Measurements from ENCODE around the gene FRMD4B. TPM values are rescaled to one million over a fixed set of nuclear protein-coding genes. Genes with fewer than 3 reads are reported as not detected.

FRMD4B gene
- total RNA-seq, 1 donor from 2014 or later, result 29.4 TPM

DNA sequence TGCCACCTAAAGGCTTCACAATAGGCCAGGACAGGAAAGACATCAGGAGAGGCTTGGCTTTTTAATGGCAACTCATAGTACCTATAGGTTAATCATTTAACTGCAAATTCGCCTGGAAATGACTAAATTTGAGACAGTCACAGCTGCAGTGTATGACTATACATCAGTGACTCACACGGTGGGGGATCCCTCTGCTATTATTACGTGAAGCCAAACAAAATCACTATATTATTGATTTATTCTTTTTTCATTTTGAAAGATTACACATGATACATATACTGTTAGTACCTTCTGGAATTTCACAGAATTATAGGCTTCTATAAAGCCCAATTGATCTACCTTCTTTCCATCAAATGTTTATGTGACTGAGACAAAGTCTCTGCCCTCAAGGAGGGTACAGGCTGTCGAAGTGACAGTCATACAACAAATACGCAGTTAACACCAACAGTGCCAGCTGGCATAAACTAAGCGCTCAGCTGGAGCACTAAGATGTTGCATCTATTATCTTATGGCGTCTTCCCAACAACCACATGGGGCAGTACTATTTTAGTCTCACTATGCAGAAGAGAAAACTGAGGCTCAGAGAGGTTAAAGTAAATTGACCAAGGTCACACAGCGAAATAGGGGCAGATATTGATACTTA lies 181.5 kb downstream of the FRMD4B start:
- no peak for DNase-seq (ENCODE audit: low spot score)

DNA sequence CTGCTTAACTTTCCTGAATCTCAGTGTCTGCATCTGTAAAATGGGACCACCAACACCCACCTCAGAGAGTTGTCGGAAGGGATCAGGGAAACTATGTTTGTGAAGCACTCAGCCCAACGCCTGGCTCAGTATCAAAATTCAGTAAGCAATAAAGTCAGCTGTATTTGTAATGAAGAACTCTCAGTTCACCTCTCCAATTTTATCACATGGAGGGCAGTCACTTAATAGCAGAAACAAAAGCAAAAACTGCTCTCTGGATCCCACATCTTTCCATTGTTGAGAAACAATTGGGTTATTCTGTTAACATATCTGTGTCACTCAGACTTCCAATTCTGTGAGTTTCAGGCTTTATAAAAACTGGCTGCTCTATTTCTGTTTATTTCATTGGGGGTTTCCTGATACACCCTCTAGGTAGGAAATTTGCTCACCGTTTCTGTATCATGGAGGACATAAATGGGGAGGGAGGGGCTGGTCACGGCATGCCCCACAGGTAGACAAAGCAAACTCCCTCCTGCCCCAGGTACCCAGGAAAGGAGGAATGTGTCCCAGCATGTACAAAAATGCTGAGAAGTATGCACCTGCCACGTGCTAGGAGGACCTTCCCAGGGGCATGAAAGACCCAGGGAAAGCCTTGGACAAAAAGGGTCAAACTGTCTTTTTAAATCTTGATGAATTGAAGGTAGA lies 182.1 kb downstream of the FRMD4B start:
- no peak for DNase-seq (ENCODE audit: low spot score)

DNA sequence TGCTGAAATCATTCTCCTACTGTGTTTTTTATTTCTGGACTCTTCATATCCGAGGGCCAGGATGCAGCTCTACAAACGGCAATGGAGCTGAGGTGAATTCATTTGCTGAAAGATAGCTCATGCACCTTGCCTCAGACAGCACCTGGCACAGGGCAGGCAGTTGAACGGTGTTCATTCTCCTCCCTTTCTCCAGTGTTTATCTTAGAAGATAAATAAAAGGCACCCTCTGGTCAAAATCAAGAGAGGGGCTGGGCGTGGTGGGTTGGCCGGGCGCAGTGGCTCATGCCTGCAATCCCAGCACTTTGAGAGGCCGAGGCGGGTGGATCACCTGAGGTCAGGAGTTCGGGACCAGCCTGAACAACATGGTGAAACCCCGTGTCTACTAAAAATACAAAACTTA lies 184.2 kb downstream of the FRMD4B start:
- no peak for DNase-seq (ENCODE audit: low spot score)

DNA sequence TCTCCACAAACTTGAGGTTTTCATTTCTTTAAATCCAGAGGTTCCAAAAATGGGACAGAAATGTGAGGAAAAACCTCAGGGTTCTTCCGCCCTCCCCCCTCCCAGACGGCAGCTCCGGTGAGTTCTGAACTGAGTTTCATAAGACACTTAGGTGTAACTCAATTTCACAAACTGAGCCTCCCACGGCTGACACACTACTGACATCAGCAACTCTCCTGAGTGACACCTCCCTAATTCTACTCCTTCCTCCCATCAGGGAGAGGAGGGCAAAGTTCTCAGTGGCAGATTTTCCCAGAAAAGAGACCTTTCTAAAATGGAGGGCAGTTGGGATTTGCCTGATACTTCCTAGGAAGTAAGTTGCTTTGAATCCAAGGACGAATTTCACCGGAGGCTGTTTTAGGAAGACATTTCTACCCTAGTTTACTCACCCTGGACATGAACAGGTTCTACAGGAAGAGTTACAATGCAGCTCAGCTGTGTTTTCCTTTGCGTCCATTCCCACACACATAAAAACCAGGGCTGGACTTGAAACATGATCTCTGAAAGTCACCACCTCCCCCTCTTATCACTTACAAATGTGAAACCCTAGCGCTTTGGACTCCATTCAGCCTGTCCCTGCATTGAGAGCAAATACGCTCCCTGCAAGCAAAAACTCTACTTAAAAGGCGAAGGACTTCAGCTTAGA lies 185.4 kb downstream of the FRMD4B start:
- peak; percentile 84 for DNase-seq (ENCODE audit: low spot score)

DNA sequence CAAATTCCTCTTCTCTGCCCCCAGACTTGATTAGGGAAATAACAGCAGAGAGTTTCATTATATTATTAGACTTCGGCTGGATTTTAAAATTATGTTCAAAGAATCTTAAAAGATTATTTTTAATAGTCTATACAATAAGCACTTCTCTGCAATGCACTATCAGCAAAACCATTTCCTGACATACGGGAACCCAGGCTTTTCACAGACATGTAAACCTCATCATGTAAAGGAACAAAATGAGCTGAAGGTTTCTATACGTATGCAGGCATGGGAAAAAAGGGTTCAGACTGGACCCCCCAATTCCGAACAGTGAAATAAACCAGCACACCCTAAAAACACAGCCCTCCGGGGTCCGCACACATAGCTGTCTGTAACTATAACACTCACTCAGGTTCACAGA lies 185.9 kb downstream of the FRMD4B start:
- DNase-seq (ENCODE audit: low spot score), result no peak

DNA sequence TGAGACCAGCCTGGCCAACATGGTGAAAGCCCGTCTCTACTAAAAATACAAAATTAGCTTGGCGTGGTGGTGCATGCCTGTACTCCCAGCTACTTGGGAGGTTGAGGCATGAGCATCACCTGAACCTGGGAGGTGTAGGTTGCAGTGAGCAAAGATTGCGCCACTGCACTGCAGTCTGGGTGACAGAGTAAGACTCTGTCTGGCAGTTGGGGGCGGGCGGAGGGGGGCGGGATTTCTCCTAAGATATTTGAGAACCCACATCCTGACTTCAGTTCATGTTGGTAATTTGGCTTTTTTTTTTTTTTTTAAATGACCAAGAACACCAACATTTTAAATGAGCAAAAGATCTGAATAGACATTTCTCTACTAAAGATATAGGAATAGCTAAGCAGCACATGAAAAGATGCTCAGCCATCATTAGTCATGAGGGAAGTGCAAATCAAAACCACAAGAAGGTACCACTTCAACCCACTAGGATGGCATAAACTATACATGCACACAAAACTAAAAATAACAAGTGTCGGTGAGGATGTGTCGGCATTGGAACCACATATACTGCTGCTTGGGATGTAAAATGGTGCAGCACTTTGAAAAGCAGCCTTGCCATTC lies 187.9 kb downstream of the FRMD4B start:
- DNase-seq (ENCODE audit: low spot score), result no peak

DNA sequence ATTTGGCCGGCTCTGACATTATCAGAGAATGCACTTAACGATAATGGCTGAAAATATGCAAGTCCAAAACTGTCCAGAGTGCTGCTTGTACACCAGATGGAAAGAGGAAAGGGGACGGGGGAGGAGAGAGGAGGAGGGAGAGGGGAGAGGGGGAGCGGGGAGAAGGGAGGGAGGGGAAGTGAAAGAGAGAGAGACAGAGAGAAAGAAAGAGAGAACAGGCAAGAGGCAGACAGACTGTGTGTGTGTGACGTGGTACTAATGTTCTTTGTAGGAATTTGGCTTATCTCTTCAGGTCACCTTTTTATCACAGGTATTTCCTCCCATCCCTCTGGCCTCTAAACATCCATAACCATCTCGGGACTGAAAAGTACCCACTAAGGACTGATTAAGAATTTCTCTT lies 188.4 kb downstream of the FRMD4B start:
- no peak for DNase-seq (ENCODE audit: low spot score)

DNA sequence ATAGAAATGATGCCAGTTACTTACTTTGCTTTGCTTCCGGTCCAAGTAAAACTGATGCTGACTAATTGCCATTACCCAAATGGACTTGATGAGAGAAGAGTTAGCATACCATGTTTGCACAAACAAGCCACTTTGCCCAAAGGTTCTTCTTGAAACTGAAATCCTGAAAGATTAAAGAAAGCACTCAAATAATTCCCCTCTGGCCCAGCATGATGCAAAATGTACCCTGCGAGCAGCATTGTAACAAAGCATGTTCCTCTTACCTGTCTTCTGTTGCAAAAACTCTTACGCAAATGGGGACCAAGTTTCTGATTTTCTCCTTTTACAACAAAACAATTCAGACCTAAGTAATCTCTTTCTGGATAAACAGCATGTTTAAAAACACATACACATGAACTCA lies 189.0 kb downstream of the FRMD4B start:
- no peak for DNase-seq (ENCODE audit: low spot score)

DNA sequence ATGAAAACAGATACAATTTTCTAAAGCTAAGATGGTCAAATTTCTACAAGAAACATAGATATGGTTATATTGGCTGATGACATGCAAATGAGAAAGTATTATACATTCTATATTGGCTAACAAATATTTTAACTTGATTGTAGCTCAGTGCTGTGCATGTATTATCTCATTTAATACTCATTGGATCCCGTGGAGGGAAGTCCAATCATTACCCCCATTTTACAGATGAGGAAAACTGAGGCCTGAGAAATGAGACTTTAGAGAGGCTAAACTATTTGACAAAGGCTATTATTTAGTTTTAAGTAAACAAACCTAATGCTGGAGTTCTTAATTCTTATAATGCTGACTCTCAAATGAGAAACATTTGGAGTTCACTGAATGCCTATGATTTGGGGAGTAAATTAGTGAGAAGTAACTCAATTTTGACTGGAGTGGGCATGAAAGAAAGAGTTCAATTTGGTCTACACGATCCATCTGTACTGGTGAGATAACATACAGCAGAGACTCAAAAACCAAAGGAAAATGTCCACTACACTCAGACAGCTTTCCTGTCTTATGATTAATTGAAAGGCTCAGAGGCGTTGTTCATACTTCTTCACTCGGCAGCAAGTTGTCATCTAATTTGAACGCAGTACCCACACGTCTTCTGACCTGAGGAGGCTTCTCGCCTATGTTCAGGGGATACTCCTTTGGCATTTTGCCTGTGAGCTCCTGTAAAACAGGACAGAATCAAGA lies 191.3 kb downstream of the FRMD4B start:
- no peak for DNase-seq (ENCODE audit: low spot score)

DNA sequence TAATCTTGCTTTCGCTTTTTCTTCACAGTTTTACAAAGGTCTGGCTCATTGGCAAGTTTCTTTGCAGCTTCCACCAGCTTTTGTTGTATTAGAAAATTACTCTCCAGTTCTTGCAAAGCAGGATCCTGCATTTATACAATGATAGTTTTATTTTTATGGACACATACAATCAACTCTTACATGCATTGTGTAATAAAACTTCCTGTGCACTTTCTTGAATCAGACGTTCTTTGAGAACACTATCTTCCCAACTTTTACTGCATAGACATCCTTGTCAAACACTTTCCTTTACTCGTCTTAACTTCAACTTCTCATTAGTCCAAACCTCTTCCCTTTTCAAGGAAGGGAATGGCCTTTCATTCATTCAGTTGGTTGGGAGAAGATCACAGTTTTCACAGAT lies 192.1 kb downstream of the FRMD4B start:
- DNase-seq (ENCODE audit: low spot score), result no peak

DNA sequence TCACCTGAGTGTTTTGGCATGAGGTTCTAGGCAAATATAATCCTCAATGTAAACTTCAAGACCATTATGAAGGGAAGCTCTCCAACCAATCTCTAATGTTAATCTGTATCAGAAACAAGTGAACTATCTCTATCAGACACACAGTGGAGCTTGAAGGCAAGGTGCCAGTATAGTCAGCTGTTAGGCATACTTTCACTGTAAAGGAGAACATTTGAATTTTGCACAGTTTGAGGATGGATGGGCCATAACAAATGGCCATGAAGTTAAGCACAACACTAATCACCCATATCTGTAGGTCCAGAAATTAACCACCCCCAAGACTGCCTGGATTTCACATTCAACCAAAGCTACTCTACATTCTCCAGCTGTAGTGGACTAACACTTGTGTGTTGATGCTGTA lies 194.4 kb downstream of the FRMD4B start:
- DNase-seq (ENCODE audit: low spot score), result no peak

DNA sequence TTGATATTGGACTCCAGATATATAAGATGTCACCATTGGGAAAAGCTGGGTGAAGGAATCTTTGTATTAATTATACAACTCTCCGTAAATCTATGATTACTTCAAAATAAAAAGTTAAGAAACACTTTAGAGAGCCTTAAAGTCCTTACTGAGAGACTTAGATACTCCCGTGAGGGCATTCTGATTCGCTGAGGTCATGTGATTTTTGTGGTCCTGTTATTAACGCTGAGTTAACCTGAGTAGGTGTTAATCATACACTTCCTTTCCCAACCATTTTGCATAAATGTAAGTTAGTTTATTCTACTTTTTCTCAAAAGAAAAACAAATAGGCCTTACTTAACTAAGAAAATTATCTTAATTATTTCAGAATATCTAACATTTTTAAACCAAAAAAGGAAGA lies 196.4 kb downstream of the FRMD4B start:
- no peak for DNase-seq (ENCODE audit: low spot score)

DNA sequence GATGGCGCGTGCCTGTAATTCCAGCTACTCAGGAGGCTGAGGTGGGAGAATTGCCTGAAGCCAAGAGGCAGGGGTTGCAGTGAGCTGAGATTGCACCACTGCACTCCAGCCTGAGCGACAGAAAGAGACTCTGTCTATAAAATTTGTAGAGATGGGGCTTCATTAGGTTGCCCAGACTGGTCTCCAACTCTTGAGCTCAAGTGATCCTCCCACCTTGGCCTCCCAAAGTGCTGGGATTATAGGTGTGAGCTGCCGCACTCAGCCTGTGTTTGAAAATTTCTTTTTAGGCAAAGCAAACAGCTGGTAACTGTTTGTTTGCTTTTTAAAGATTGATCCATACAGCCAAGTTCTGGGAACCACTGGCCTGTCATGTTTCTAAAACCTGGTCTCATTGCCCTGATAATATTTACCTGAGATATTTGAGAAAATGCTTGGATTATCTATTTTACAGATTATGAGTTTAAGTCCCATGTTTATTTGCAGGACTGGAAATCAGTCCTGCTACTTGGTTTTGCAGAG lies 199.3 kb downstream of the FRMD4B start:
- no peak for DNase-seq (ENCODE audit: low spot score)

DNA sequence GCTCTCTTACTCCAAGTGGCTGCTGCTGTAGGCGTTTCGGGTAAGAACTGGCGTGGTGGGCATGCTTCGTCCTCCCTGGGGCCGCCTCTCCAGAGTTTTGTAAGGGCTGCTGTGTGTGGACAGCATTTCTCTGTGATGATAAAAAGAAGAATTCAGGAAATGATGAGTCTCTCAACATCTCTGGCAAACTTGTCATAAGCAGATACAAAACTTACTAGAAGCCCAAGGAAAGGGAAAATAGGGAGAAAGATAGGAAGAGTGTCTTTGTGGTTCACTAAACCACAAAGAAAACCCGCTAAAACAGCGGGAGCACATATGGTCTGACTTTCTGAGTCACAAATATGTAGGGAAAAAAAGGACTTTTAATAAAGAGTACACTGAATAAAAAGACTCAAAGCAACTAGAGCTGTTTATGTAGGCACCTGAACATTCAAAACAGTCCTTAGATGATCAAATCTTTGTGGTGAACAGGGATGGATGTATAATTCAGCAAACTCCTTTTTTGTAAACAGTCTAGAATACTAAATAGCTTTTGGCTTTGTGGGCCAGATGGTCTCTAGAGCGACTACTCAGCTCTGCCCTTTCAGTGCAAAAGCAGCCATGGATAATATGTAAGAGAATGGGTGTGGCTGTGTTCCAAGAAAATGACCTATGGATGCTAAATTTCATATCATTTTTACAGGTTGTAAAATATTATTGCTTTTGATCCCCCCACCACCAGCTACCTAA lies 203.1 kb downstream of the FRMD4B start:
- DNase-seq (ENCODE audit: low spot score), result peak; percentile 34

DNA sequence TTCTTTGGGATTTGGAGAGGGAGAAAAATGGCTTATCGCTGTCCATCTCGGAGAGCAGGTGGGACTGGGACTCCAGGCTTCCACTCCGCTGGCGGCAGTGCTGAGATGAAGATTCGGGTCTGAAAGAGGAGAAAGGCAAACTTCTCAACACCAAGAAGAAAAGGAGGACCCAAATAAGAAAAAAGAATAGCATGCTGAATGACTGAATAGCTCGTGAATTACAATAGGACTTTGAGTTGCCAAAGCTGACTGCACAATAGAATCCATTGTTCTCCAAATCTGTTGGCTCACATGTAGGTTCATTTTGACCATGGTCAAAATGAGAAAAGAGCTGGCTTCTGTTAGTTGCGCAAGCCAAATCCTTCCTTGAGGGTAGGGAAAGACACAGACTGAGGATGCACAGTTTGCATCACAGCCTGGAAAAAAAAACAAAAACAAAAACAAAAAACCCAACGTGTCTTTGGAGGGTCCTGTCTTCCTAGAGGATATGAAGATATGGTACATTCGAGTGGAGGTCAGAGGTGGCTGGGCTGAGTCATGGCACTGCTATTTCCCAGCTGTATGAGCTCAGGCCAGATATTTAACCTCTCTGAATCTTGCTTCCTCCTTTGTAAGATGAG lies 204.2 kb downstream of the FRMD4B start:
- no peak for DNase-seq (ENCODE audit: low spot score)

DNA sequence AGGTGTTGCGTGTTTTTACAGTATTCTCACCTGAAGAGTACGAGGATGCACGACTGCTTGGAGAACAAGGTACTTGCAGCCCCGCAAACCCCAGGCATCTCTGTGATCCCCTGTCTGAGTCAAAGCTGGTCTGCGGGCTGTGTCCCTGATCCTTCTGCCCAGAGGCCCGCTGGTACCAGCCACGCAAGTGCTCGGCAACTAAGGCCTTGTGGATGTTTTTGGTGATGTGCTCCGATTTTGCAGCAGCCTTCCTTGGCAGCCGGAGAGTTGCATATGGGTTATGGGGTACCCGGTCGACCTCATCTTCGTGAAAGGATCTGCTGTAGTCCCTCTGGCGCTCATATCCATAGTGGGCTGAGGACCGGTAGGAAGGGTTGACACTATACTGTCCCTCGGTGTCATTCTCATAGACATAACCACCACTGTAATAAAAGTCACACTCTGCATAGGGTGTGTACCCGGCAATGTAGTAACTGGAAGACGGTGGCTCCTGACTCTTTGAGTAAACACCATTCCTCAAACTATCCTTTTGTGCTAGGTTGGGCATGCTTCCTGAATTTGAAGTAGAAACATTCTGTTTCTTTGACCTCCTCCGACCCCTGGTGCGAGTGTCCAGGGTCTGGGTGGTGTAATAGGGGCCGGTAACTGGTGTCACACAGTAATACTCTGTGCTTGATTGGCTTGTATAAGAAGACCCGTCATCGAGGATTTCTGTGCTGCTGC lies 204.9 kb downstream of the FRMD4B start:
- DNase-seq (ENCODE audit: low spot score), result no peak

DNA sequence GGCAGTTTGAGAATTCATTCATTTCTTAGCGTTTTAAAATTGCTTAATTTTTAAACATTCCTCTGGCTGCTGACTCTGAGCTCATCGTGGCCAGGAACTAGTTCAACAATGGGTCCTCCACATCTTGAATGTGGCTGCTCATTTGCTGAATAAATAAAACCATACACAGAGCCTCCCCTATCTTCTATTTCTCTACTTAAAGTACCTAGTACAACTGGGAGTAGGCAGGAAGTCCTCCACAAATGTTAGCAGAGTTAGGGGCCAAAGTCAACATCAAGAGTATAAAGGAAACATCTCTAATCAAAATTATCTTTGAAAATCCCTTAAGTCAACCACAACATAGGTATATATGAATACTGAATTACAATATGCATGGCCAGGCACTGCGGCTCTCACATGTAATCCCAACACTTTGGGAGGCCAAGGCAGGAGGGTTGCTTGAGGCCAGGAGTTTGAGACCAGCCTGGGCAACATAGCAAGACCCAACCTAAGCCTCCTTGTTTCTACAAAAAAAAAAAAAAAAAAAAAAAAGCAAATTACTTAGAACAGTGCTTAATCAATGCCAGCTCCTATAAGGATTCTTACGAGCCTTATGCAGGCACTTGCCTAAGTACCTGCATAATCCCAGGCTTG lies 206.0 kb downstream of the FRMD4B start:
- DNase-seq (ENCODE audit: low spot score), result no peak

DNA sequence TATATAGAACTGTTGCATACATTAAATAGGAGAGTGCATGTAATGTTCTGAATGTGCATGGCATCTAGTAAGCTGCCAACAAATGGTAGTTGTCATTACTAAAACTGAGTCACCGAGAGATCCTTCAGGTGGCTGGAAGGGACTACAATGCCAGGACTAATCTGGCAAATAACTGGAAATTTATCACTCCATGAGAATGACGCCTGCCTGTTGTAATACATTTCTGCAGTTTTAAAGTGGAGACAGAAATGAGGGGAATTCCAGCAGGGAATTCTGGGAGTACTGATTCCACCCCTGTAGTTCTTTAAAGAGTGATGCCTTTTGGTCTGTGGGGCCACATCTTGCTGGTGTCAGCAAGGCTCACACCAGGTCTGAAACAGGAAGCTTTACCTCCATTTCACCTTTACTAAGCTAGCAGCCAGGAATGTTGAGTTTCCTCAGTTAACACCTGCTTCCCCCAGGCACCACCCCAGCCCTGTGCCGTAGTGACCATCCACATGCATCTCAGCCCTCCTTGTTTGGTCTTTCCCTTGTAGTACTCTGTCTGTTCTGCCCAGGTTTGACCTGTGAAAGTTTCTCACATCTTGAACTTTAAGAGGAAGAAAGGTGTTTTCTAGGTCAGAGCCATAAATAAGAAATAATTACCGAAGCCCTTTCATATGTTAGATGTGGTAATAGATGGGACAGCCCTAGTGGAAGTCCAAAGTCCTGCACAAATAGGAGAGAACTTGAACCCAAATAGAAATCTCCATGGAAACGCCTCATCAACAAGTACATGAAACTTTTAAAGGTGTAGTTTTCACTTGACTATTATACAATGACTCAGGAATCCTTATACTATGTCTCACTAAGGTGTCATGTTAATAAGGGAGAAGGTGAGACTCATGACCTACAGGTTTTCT lies 206.8 kb downstream of the FRMD4B start:
- no peak for DNase-seq (ENCODE audit: low spot score)

Measured in umbilical cord (tissue), 2 donors.